ENCODE data around the gene ISCA1.

DNA sequence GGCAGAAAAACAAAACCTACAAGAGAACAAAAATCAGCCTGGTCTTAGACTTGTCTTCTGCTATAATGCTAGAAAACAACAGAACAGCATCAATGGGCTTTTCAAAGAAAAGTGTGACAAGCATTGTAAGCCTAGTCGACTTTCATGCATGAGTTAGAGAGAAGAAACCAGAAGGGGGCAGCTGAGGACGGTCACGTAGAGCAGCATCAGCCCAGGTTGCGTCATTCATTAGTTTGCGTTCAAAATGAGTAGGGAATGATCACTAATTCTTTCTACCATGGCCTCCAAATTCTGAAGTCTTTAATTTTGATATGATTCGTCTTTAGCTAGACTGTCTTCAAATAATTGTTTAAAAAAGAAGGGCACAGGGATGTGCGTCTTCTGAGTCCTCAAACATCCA lies 4.7 kb upstream of the ISCA1 start:
- TF ChIP-seq EP300 (IDR thresholded peaks at IDR 0.05) (no peak), POLR2AphosphoS5 (IDR thresholded peaks at IDR 0.05) (no peak)

All from upper lobe of left lung (tissue), 4 donors.